ENCODE measurements around the gene EIF4G3.
A peak's percentile ranks its signal among the peaks of the same experiment; 100 is the strongest.
"Not testable (repeated sequence)": the region's sequence is repeated elsewhere in the genome, so short reads cannot be mapped to it uniquely, and the experiment has no call there.

Gene EIF4G3

DNA sequence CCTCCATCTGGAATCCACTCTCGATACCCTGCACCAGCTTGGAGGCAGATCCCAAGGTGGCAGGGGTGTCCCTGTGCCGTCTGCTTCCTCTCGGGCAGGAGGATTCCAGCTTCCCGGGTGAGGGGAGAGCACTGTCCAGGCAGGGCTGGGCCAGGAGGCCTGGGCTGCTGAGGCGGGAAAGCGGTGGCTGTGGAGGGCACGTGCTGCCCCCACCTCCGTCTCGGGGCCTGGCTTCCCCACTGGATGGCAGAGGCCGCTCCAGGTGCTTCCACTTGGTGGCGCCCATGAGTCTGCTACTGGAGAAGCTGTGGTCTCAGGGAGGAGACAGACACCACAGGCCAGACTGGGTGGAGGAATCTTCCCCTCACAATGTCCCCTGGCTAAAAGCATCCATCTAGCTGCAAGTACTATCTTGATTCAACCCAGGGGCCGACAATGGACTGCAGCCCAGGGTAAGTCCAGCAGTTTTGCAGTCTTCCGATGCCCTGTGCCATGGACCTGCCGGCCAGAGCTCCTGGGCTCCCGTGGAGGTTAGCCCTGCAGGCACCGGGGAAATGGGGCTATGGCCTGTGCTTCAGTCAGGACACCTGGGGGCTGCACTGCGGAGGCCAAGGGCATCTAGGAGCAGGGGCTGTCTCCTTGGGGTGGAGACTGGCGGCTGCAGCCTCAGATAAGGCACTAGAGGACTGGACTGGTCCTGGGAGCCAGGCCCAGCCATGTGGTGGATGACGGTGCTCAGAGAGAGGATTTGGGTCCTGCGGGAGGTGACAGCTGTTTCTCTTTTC lies 41.3 kb upstream of the EIF4G3 start:
- ATAC-seq (ENCODE audit: low read depth) (peak; percentile 18; the same call in 2 of the 3 replicates), DNase-seq (ENCODE audit: low spot score) (no peak)

DNA sequence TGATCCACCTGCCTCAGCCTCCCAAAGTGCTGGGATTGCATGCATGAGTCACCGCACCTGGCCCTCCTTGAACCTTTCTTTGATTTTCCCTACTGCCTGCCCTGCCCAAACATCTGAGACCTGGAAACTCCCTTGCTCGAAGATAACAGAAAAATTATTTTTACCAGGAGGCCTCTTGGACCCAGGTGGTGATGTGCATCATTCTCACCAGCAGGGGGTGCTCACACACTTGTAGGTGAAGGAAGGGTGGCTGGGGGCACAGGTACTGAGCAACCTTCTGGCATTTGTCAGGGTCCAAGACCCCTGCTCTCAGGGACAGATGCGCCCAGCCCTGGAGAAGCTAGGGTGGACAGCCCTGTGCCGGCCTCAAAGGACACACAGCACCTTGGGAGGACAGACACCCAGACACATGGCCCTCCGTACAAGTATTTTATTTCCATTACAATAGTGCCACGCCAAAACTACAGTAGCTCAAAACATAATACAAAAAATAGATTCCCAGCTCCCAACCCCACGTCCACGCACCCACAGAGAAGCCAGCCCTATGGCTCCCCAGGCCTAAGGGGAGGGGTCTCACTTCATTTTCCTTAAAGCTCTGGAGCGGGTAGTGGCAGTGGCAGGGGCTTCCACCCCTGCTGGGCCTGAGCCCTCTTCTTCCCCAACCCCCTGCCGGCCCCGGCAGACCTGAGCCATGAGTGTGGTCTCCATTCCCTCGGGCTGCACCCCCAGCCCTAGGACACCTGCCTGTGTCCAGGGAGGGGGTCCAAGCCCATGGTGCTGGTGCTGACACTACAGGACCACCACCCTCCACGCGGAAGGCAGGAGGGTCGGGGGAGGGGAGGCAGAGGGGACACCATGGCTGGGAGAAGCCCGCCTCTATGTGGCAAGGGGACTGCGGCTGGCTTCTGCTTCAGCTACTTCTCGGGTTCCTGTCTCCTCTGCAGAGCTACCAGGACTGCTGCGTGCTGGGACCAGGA lies 40.4 kb upstream of the EIF4G3 start:
- no peaks in the 10 kb centered on the region for H3K9me3 ChIP-seq (ENCODE audit: severe bottlenecking)
- no peak overlapping the region for H3K4me3 ChIP-seq (ENCODE audit: severe bottlenecking)
- DNase-seq (ENCODE audit: low spot score): no peak
- 0 out of 2 replicates have a peak, but pooled peaks cover 3% of the 10 kb centered on the region for H3K36me3 ChIP-seq (ENCODE audit: low read depth)
- no peaks in the 10 kb centered on the region for H3K4me1 ChIP-seq (ENCODE audit: insufficient read depth, poor library complexity, severe bottlenecking)
- peak; percentile 64 for TF ChIP-seq CTCF (IDR thresholded peaks at IDR 0.05; ENCODE audit: poor library complexity, severe bottlenecking)
- no peak for ATAC-seq (ENCODE audit: low read depth)
- no peak overlapping the region for H3K27ac ChIP-seq (ENCODE audit: poor library complexity, severe bottlenecking)
- H3K27me3 ChIP-seq (ENCODE audit: insufficient read depth, poor library complexity, severe bottlenecking): no peaks in the 10 kb centered on the region

More for the DNA sequence above, 41.3 kb upstream of the EIF4G3 start:
- Histone ChIP-seq H3K9me3 (ENCODE audit: severe bottlenecking) (no peaks in the 10 kb centered on the region), H3K4me3 (ENCODE audit: severe bottlenecking) (no peak overlapping the region), H3K4me1 (ENCODE audit: insufficient read depth, poor library complexity, severe bottlenecking) (no peaks in the 10 kb centered on the region), H3K27me3 (ENCODE audit: insufficient read depth, poor library complexity, severe bottlenecking) (no peaks in the 10 kb centered on the region), H3K36me3 (ENCODE audit: low read depth) (0 out of 2 replicates have a peak, but pooled peaks cover 3% of the 10 kb centered on the region), H3K27ac (ENCODE audit: poor library complexity, severe bottlenecking) (no peak overlapping the region)
- TF ChIP-seq CTCF (IDR thresholded peaks at IDR 0.05; ENCODE audit: poor library complexity, severe bottlenecking): no peak

- Histone ChIP-seq H3K27ac (ENCODE audit: poor library complexity, severe bottlenecking) (no peak overlapping the region), H3K9me3 (ENCODE audit: severe bottlenecking) (no peaks in the 10 kb centered on the region), H3K4me3 (ENCODE audit: severe bottlenecking) (no peak overlapping the region), H3K27me3 (ENCODE audit: insufficient read depth, poor library complexity, severe bottlenecking) (no peaks in the 10 kb centered on the region), H3K36me3 (ENCODE audit: low read depth) (no peaks in the 10 kb centered on the region), H3K4me1 (ENCODE audit: insufficient read depth, poor library complexity, severe bottlenecking) (no peaks in the 10 kb centered on the region)
- DNase-seq (ENCODE audit: low spot score) (no peak), ATAC-seq (ENCODE audit: low read depth) (no peak)
- no peak for TF ChIP-seq CTCF (IDR thresholded peaks at IDR 0.05; ENCODE audit: poor library complexity, severe bottlenecking)
Measured at GRCh38 chr1:21212126-21212525, 35.4 kb upstream of the EIF4G3 start.

DNA sequence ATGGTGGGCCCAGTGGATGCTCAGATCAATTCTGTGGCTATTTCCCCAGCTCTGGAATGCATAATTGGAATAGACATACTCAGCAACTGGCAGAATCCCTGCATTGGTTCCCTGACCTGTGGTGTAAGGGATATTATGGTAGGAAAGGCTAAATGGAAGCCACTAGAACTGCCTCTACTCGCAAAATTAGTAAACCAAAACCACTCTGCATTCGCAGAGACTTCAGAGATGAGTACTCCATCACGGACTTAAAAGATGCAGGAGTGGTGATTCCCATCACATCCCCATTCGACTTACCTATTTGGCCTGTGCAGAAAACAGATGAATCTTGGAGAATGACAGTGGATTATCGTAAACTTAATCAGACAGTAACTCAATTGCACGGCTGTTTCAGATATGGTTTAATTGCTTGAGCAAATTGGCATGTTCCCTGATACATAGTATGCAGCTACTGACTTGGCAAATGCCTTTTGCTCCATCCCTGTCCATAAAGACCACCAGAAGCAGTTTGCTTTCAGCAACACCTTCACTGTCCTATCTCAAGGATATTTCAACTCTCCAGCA lies 31.5 kb upstream of the EIF4G3 start:
- DNase-seq (ENCODE audit: low spot score); H3K4me3 ChIP-seq (ENCODE audit: severe bottlenecking); H3K4me1 ChIP-seq (ENCODE audit: insufficient read depth, poor library complexity, severe bottlenecking); ATAC-seq (ENCODE audit: low read depth); H3K27ac ChIP-seq (ENCODE audit: poor library complexity, severe bottlenecking); H3K27me3 ChIP-seq (ENCODE audit: insufficient read depth, poor library complexity, severe bottlenecking); H3K36me3 ChIP-seq (ENCODE audit: low read depth); H3K9me3 ChIP-seq (ENCODE audit: severe bottlenecking): not testable (repeated sequence)

DNA sequence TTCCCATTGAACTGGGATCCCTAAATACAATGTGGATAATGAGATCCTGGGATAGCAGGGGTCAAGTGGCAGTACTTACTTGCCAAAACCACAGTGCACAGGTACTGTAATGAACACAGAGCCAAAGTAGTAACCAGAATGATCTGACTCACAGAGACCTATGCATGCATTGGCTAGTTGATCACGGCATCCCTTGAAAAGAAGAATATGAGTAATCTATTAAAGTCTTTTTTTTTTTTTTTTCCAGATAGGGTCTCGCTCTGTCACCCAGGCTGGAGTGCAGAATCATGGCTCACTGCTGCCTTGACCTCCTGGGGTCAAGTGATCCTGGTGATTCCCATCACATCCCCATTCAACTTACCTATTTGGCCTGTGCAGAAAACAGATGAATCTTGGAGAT lies 29.4 kb upstream of the EIF4G3 start:
- no peaks in the 10 kb centered on the region for H3K36me3 ChIP-seq (ENCODE audit: low read depth)
- no peak for TF ChIP-seq CTCF (IDR thresholded peaks at IDR 0.05; ENCODE audit: poor library complexity, severe bottlenecking)
- DNase-seq (ENCODE audit: low spot score): no peak
- H3K4me1 ChIP-seq (ENCODE audit: insufficient read depth, poor library complexity, severe bottlenecking): no peaks in the 10 kb centered on the region
- no peak overlapping the region for H3K4me3 ChIP-seq (ENCODE audit: severe bottlenecking)
- ATAC-seq (ENCODE audit: low read depth): peak; percentile 93
- H3K9me3 ChIP-seq (ENCODE audit: severe bottlenecking): no peaks in the 10 kb centered on the region
- H3K27me3 ChIP-seq (ENCODE audit: insufficient read depth, poor library complexity, severe bottlenecking): no peaks in the 10 kb centered on the region
- H3K27ac ChIP-seq (ENCODE audit: poor library complexity, severe bottlenecking): no peak overlapping the region

All from RWPE2 (cell line).